HEK293 (cell line): Measurements from ENCODE around the gene RGS19.

Experiments
- IKZF3 ChIP-seq: fragments of 450-650 bp; IDR thresholded peaks from 2 replicates; pipeline ENCODE4 v1.5.0; 2018; ENCODE audit warnings: missing biosample characterization, mild to moderate bottlenecking, missing genetic modification characterization, moderate library complexity
- RBAK ChIP-seq: fragments of 450-650 bp; formaldehyde crosslinking; IDR thresholded peaks from 2 replicates; pipeline ENCODE4 v1.5.1; 2016; ENCODE audit warnings: missing biosample characterization, missing genetic modification characterization
- REST ChIP-seq: fragments of 450-650 bp; formaldehyde crosslinking; IDR thresholded peaks from 2 replicates; pipeline ENCODE4 v1.5.1; 2016; ENCODE audit warnings: missing biosample characterization, missing genetic modification characterization
- ZBTB48 ChIP-seq: fragments of 450-650 bp; formaldehyde crosslinking; IDR thresholded peaks from 2 replicates; pipeline ENCODE4 v1.5.1; 2016; ENCODE audit warnings: missing biosample characterization, missing genetic modification characterization
- ZBTB8A ChIP-seq: fragments of 450-650 bp; formaldehyde crosslinking; IDR thresholded peaks from 2 replicates; pipeline ENCODE4 v1.5.1; 2016; ENCODE audit warnings: missing biosample characterization, missing genetic modification characterization
- ZNF138 ChIP-seq: fragments of 450-650 bp; formaldehyde crosslinking; IDR thresholded peaks from 2 replicates; pipeline ENCODE4 v1.5.1; 2016; ENCODE audit warnings: missing biosample characterization, missing genetic modification characterization, borderline replicate concordance
- ZNF239 ChIP-seq: fragments of 450-650 bp; formaldehyde crosslinking; IDR thresholded peaks from 2 replicates; pipeline ENCODE4 v1.5.1; 2016; ENCODE audit warnings: missing biosample characterization, missing genetic modification characterization
- ZNF292 ChIP-seq: fragments of 450-650 bp; formaldehyde crosslinking; IDR thresholded peaks from 2 replicates; pipeline ENCODE4 v1.5.1; 2016; ENCODE audit warnings: low read depth, missing biosample characterization, missing genetic modification characterization, borderline replicate concordance
- ZNF341 ChIP-seq: fragments of 450-650 bp; formaldehyde crosslinking; IDR thresholded peaks from 2 replicates; pipeline ENCODE4; 2016; ENCODE audit warnings: low read depth, missing biosample characterization, missing genetic modification characterization
- TF ChIP-seq, protein P1 (sequence below): fragments of 450-650 bp; formaldehyde crosslinking; IDR thresholded peaks from 2 replicates; pipeline ENCODE4 v1.5.1; 2016; ENCODE audit warnings: missing biosample characterization, missing genetic modification characterization
- TF ChIP-seq, protein P2 (sequence below): fragments of 450-650 bp; formaldehyde crosslinking; IDR thresholded peaks from 2 replicates; pipeline ENCODE4 v1.5.1; 2016; ENCODE audit warnings: missing biosample characterization, missing genetic modification characterization

DNA sequence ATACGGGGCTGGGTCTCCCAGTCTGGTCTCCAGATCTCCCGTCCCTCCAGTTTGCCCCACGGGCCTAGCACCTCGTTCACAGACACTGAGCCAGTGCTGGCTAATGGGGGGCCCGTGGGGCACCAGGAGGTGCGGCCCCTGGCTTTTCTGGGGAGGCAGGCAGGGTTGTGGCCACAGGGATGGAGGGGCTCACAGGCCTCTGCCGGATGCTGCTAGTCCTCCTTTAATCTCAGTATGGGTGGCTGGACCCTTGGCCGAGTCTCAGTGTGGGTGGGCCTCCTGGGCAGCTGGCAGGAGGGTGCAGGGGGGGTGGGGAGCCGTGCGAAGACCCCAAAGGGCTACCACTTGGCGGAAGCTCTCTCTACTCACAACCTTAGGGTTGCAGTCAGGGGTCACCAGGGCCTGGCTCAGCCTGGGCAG, 28.3 kb downstream of the RGS19 start:
- TF ChIP-seq ZNF239 (tag by site-specific recombination), result no peak
- TF ChIP-seq, protein P1, sequence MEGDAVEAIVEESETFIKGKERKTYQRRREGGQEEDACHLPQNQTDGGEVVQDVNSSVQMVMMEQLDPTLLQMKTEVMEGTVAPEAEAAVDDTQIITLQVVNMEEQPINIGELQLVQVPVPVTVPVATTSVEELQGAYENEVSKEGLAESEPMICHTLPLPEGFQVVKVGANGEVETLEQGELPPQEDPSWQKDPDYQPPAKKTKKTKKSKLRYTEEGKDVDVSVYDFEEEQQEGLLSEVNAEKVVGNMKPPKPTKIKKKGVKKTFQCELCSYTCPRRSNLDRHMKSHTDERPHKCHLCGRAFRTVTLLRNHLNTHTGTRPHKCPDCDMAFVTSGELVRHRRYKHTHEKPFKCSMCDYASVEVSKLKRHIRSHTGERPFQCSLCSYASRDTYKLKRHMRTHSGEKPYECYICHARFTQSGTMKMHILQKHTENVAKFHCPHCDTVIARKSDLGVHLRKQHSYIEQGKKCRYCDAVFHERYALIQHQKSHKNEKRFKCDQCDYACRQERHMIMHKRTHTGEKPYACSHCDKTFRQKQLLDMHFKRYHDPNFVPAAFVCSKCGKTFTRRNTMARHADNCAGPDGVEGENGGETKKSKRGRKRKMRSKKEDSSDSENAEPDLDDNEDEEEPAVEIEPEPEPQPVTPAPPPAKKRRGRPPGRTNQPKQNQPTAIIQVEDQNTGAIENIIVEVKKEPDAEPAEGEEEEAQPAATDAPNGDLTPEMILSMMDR, result no peak; the same call in 1 of the 2 replicates
- no peak for TF ChIP-seq RBAK (tag by site-specific recombination)
- no peak for TF ChIP-seq ZBTB8A (tag by site-specific recombination)
- no peak for TF ChIP-seq ZNF292
- no peak for TF ChIP-seq ZNF138
- TF ChIP-seq ZNF341 (tag by site-specific recombination), result no peak; the same call in 1 of the 2 replicates
- no peak for TF ChIP-seq ZBTB48 (tag by site-specific recombination)
- TF ChIP-seq IKZF3, result no peak
- TF ChIP-seq, protein P2, sequence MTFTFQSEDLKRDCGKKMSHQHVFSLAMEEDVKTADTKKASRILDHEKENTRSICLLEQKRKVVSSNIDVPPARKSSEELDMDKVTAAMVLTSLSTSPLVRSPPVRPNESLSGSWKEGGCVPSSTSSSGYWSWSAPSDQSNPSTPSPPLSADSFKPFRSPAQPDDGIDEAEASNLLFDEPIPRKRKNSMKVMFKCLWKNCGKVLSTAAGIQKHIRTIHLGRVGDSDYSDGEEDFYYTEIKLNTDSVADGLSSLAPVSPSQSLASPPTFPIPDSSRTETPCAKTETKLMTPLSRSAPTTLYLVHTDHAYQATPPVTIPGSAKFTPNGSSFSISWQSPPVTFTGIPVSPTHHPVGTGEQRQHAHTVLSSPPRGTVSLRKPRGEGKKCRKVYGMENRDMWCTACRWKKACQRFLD (tag by site-specific recombination), result no peak
- TF ChIP-seq REST, result no peak
